HCT116 (cell line): Measurements from ENCODE around the gene PCDH11X.
"Not testable (repeated sequence)": the region's sequence is repeated elsewhere in the genome, so short reads cannot be mapped to it uniquely, and the experiment has no call there.

ENCODE experiments used
- CBX3 ChIP-seq: IDR thresholded peaks from 2 replicates; pipeline ENCODE4 v1.6.1; 2012; ENCODE audit warnings: low read depth
- EZH2 ChIP-seq: fragments of 200-600 bp; sonication (generic); IDR thresholded peaks from 2 replicates; pipeline ENCODE4 v1.6.1; 2017; ENCODE audit warnings: antibody characterized with exemption, mixed run types
- EZH2phosphoT487 ChIP-seq: fragments of 200-600 bp; IDR thresholded peaks from 2 replicates; pipeline ENCODE4 v1.6.1; 2018; ENCODE audit warnings: antibody characterized with exemption, borderline replicate concordance
- FOSL1 ChIP-seq: IDR thresholded peaks from 2 replicates; pipeline ENCODE4 v1.6.1; 2012; ENCODE audit warnings: low read depth
- MAX ChIP-seq: IDR thresholded peaks from 2 replicates; pipeline ENCODE4 v1.6.1; 2012
- POLR2A ChIP-seq: IDR thresholded peaks from 2 replicates; pipeline ENCODE4 v1.7.0; 2011; ENCODE audit warnings: borderline replicate concordance; ENCODE audit not compliant: insufficient read depth, insufficient read length; ENCODE audit errors: extremely low read depth
- POLR2AphosphoS5 ChIP-seq: IDR thresholded peaks from 2 replicates; pipeline ENCODE4 v1.6.1; 2011; ENCODE audit warnings: mild to moderate bottlenecking, low read depth, low read length, moderate library complexity
- RAD21 ChIP-seq: IDR thresholded peaks from 2 replicates; pipeline ENCODE4 v1.6.1; 2012; ENCODE audit warnings: low read depth, mild to moderate bottlenecking
- TCF7L2 ChIP-seq: IDR thresholded peaks from 2 replicates; pipeline ENCODE4 v1.7.0; 2011; ENCODE audit warnings: borderline replicate concordance, inconsistent platforms; ENCODE audit not compliant: insufficient read depth, insufficient read length; ENCODE audit errors: extremely low read depth
- YY1 ChIP-seq: IDR thresholded peaks from 2 replicates; pipeline ENCODE4 v1.6.1; 2011; ENCODE audit warnings: low read length, low read depth, moderate library complexity, mild to moderate bottlenecking; ENCODE audit not compliant: insufficient replicate concordance; ENCODE audit errors: extremely low read depth
- TF ChIP-seq, protein P1 (sequence below), 3 experiments: fragments of 200-600 bp in 1 of 3; sonication (generic) in 1 of 3; IDR thresholded peaks in 2 of 3; conservative IDR thresholded peaks in 1 of 3; 2 replicates each; pipeline ENCODE4 v1.5.1; 2012 to 2017; ENCODE audit warnings: low read depth in 2 of 3, low read length in 2 of 3, antibody characterized with exemption in 1 of 3, borderline replicate concordance in 1 of 3, control low read depth in 1 of 3, mild to moderate bottlenecking in 1 of 3, mixed read lengths in 1 of 3, mixed run types in 1 of 3, moderate library complexity in 1 of 3; ENCODE audit not compliant: insufficient read depth in 1 of 3
- TF ChIP-seq, protein P2 (sequence below): IDR thresholded peaks from 2 replicates; pipeline ENCODE4 v1.6.1; 2012; ENCODE audit warnings: low read depth

GRCh38 chrX:91817537-91817936 is 38.4 kb downstream of the PCDH11X start:
- not testable (repeated sequence) for TF ChIP-seq EZH2phosphoT487, POLR2AphosphoS5, TCF7L2, POLR2A, YY1, EZH2, CBX3, FOSL1, MAX, RAD21
- TF ChIP-seq, protein P1, sequence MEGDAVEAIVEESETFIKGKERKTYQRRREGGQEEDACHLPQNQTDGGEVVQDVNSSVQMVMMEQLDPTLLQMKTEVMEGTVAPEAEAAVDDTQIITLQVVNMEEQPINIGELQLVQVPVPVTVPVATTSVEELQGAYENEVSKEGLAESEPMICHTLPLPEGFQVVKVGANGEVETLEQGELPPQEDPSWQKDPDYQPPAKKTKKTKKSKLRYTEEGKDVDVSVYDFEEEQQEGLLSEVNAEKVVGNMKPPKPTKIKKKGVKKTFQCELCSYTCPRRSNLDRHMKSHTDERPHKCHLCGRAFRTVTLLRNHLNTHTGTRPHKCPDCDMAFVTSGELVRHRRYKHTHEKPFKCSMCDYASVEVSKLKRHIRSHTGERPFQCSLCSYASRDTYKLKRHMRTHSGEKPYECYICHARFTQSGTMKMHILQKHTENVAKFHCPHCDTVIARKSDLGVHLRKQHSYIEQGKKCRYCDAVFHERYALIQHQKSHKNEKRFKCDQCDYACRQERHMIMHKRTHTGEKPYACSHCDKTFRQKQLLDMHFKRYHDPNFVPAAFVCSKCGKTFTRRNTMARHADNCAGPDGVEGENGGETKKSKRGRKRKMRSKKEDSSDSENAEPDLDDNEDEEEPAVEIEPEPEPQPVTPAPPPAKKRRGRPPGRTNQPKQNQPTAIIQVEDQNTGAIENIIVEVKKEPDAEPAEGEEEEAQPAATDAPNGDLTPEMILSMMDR (IDR thresholded peaks at IDR 0.05 in 2 of 3, conservative IDR thresholded peaks at IDR 0.05 in 1 of 3; ENCODE audit: borderline replicate concordance in 1 of 3, insufficient read depth in 1 of 3, low read depth in 2 of 3, low read length in 2 of 3): not testable (repeated sequence)
- TF ChIP-seq, protein P2, sequence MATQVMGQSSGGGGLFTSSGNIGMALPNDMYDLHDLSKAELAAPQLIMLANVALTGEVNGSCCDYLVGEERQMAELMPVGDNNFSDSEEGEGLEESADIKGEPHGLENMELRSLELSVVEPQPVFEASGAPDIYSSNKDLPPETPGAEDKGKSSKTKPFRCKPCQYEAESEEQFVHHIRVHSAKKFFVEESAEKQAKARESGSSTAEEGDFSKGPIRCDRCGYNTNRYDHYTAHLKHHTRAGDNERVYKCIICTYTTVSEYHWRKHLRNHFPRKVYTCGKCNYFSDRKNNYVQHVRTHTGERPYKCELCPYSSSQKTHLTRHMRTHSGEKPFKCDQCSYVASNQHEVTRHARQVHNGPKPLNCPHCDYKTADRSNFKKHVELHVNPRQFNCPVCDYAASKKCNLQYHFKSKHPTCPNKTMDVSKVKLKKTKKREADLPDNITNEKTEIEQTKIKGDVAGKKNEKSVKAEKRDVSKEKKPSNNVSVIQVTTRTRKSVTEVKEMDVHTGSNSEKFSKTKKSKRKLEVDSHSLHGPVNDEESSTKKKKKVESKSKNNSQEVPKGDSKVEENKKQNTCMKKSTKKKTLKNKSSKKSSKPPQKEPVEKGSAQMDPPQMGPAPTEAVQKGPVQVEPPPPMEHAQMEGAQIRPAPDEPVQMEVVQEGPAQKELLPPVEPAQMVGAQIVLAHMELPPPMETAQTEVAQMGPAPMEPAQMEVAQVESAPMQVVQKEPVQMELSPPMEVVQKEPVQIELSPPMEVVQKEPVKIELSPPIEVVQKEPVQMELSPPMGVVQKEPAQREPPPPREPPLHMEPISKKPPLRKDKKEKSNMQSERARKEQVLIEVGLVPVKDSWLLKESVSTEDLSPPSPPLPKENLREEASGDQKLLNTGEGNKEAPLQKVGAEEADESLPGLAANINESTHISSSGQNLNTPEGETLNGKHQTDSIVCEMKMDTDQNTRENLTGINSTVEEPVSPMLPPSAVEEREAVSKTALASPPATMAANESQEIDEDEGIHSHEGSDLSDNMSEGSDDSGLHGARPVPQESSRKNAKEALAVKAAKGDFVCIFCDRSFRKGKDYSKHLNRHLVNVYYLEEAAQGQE: not testable (repeated sequence)
